MM.1S (cell line): ENCODE data around the gene LGALS3BP.

Experiments used
- EZH2phosphoT487 ChIP-seq: fragments of 300-600 bp; sonication (generic); IDR thresholded peaks from 2 replicates; pipeline ENCODE4 v1.6.1; 2018; ENCODE audit warnings: antibody characterized with exemption, low read length
- TF ChIP-seq, protein P1 (sequence below): fragments of 300-600 bp; sonication (generic); IDR thresholded peaks from 2 replicates; pipeline ENCODE4 v1.5.1; 2016; ENCODE audit warnings: antibody characterized with exemption, low read length, mixed read lengths

DNA sequence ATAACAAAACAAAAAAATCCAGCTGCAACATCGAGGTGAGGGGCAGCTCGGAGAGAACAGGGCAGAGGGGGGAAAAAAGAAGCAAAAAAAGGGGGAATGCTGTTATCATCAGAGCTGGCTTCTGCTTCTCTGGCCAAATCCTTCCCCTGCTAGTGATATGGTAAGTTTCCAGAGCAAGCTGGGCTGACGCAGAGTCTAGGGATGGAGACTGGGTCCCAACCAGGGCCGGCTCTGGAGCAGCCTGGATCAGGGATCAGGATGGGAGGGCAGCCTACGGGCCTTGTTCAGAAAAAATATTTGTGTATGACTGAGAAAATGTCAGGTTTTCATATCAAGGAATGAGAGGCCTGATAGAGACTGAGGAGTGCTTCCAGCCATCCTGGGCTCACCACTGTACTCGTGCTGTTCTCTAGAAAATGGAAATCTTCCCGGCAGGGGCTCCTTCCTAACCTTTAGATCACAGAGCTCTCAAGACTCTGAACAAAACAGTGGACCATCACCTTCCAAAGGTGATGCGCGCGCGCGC lies 43.5 kb upstream of the LGALS3BP start:
- TF ChIP-seq, protein P1, sequence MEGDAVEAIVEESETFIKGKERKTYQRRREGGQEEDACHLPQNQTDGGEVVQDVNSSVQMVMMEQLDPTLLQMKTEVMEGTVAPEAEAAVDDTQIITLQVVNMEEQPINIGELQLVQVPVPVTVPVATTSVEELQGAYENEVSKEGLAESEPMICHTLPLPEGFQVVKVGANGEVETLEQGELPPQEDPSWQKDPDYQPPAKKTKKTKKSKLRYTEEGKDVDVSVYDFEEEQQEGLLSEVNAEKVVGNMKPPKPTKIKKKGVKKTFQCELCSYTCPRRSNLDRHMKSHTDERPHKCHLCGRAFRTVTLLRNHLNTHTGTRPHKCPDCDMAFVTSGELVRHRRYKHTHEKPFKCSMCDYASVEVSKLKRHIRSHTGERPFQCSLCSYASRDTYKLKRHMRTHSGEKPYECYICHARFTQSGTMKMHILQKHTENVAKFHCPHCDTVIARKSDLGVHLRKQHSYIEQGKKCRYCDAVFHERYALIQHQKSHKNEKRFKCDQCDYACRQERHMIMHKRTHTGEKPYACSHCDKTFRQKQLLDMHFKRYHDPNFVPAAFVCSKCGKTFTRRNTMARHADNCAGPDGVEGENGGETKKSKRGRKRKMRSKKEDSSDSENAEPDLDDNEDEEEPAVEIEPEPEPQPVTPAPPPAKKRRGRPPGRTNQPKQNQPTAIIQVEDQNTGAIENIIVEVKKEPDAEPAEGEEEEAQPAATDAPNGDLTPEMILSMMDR, result no peak
- no peak for TF ChIP-seq EZH2phosphoT487
